AG04449 (cell line): ENCODE measurements around the gene CFAP65.

Experiments used
- CTCF ChIA-PET: fragments of 350-600 bp; formaldehyde crosslinking; extraction: SDS; loops from one replicate; lab custom pipeline; 2021; ENCODE audit warnings: antibody characterized with exemption; lab: Yijun Ruan, JAX
- POLR2A ChIA-PET: fragments of 400-600, 350-600 bp; formaldehyde crosslinking; extraction: SDS; loops from one replicate; lab custom pipeline; 2020; ENCODE audit warnings: antibody characterized with exemption, inconsistent platforms; lab: Yijun Ruan, JAX
- DNase-seq: peaks from one replicate; pipeline ENCODE4 v3.0.0-alpha.2; 2010; ENCODE audit warnings: low read depth, low spot score
- H3K4me3 ChIP-seq: 2 replicates; pipeline ENCODE4 v1.5.1; 2011; ENCODE audit warnings: low read depth, mild to moderate bottlenecking, control low read depth, low read length
- CTCF ChIP-seq: IDR thresholded peaks from one replicate; pipeline ENCODE4 v1.5.1; 2011; ENCODE audit warnings: mild to moderate bottlenecking, moderate library complexity, low read length, control low read depth, inconsistent platforms; ENCODE audit not compliant: insufficient read depth; ENCODE audit errors: missing control alignments

Gene CFAP65

GRCh38 chr2:219062081-219062480, 20.8 kb upstream of the CFAP65 start:
- H3K4me3 ChIP-seq = no peak overlapping the region
- CTCF ChIA-PET = interaction anchor here (0.7 to 28.6 kb wide), 7 partner anchors 9 to 89 kb away, joined by 4 to 709 read pairs (median 9); partner anchors contain the start of gene NHEJ1
- TF ChIP-seq CTCF = no peak
- POLR2A ChIA-PET = no interaction called here
- DNase-seq = no peak

GRCh38 chr2:219060821-219061791, 19.8 kb upstream of the CFAP65 start, which contains the start of gene IHH:
IHH (minus strand) TSS chr2:219060921; CDS start chr2:219060467, 454 bp downstream.
- CTCF ChIA-PET = interaction anchor here (0.7 to 28.6 kb wide), 13 partner anchors 8 to 234 kb away, joined by 3 to 709 read pairs (median 5); partner anchors contain the start of genes CFAP65 and NHEJ1

GRCh38 chr2:219059725-219060682, 18.7 kb upstream of the CFAP65 start:
- H3K4me3 ChIP-seq = no peak overlapping the region
- TF ChIP-seq CTCF = no peak
- no peak for DNase-seq
- ChIA-PET POLR2A (no interaction called here), CTCF (interaction anchor here (1.2 to 28.6 kb wide), 20 partner anchors 7 to 235 kb away, joined by 3 to 709 read pairs (median 6); partner anchors contain the start of genes CFAP65 and NHEJ1)

More at GRCh38 chr2:219060821-219061791, 19.8 kb upstream of the CFAP65 start, which contains the start of gene IHH:
- TF ChIP-seq CTCF = no peak
- H3K4me3 ChIP-seq = no peak within 1 kb of the TSS
- no peak for DNase-seq
- POLR2A ChIA-PET = no interaction called here

GRCh38 chr2:219059375-219059724, 18.0 kb upstream of the CFAP65 start:
- DNase-seq = no peak
- ChIA-PET POLR2A (no interaction called here), CTCF (interaction anchor here (1.2 to 28.6 kb wide), 17 partner anchors 9 to 240 kb away, joined by 3 to 709 read pairs (median 8); partner anchors contain the start of genes CFAP65 and NHEJ1)
- TF ChIP-seq CTCF = no peak
- H3K4me3 ChIP-seq = no peak overlapping the region

GRCh38 chr2:219058541-219059374, 17.4 kb upstream of the CFAP65 start:
- DNase-seq = no peak
- POLR2A ChIA-PET = no interaction called here
- TF ChIP-seq CTCF = no peak

More at GRCh38 chr2:219058541-219059374, 17.4 kb upstream of the CFAP65 start:
- H3K4me3 ChIP-seq = no peak overlapping the region
- CTCF ChIA-PET = interaction anchor here (0.6 to 28.6 kb wide), 40 partner anchors 8 to 297 kb away, joined by 3 to 709 read pairs (median 5); partner anchors contain the start of genes CFAP65 and NHEJ1
